GM18499 (cell line): Measurements from ENCODE around the gene NAXE.
"Not testable (repeated sequence)": the region's sequence is repeated elsewhere in the genome, so short reads cannot be mapped to it uniquely, and the experiment has no call there.

Experiments
- ATAC-seq: cut with Tn5 transposase; IDR thresholded peaks from one replicate; pipeline ENCODE4 v1.9.1; 2021; ENCODE audit warnings: moderate number of reproducible peaks; ENCODE audit not compliant: insufficient read depth, unreplicated experiment

NAXE gene

DNA sequence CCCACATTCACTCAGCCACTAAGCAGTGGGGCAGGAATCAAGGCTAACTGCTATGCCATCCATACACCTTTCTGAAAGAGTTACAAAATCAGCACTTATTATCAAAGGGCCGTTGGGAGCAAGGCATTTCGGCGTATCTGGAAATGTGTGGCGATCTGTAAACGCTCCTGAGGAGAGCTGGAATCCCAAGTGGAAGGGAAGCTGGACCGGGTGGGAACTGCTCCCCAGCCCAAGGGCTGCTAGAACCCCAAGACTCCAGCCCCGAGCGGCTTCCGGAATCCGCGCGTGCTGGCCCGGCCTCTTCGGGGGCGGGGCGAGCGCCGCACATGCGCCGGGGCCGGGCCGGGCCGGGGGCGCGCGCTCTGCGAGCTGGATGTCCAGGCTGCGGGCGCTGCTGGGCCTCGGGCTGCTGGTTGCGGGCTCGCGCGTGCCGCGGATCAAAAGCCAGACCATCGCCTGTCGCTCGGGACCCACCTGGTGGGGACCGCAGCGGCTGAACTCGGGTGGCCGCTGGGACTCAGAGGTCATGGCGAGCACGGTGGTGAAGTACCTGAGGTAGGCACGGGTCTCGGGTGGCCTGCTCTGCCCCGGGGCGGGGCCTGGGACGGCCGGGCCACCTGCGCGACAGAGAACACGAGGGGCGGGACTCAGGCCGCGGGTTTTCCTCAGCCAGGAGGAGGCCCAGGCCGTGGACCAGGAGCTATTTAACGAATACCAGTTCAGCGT is at the start of gene NAXE:
Gene NAXE (plus strand): TSS at position 345 of the 726 bp plus-strand sequence. CDS start 29 bp downstream, at position 374.
- no peak for ATAC-seq

DNA sequence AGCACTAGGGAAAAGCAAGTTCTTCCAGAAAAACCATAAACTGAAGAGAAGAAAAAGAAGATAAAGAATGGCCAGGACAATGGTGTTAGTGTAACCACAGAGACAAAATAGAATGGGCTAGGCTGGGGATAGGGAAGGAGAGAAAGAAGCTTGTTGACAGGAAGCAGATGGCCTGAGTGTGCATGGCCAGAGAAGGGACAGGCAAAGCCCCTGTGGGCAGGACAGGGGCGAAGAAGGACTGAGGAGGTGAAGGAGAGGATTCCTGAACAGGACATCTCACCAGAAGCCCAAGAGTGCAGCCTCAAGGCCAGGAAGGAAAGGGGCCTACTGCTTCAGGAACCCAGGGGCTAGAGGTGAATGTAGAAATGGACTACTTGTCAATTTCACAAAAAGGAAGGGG is 48.5 kb upstream of the NAXE start:
- ATAC-seq: no peak

DNA sequence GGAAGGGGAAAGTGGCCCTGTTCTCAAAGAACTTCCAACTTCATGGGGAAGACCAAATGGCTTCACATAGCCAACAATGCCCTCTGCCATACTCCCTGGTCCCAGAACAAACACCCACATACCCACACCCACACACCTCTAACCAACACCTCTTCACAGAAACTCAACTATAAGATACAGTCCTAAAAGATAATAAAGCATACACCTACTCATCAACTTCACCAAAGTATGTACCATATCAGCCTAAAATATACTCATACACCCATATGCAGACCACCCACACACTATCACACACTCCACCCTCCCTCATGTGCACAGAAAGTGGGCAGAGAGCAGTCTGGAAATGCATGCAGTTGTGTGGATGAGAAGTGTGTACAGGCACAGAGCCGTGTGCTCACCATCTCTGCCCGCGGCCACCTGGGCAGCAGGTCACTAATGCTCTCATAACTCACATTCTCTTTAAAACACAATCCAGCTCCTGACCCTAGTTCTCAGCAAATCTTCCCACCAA is 46.9 kb upstream of the NAXE start:
- no peak for ATAC-seq

DNA sequence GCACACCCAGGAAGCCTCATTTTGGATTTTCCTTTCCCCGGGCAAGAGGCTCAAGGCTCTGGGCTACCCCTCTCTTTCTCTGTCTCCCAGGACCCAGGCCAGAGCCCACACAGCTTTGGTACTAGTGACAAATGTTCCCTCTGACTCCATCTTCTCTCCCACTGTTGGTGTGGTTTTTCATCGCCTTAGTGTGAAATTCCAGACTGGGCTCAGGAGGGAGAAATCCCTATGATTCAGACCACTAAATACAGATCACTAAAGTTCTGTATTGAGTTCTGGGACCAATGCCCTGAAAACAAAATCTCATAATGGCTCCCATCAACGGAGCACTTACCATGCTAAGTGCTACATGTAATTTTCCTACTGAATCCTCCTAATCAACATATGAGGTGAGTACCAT is 45.3 kb upstream of the NAXE start:
- ATAC-seq: no peak

DNA sequence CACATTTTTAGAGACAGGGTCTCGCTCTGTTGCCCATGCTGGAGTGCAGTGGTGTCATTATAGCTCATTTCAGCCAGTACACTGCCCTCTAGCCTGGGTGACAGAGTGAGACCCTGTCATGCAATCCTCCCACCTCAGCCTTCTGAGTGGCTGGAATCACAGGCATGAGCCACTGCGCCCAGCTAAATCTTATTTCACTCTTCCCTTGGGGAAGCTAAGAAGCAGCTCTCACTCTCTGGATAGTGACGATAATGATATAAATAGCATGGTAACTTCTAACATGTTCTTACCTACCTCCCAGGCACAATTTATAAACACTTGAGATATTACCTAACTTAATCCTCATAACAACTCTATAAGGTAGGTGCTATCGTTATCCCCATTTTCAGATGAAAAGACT is 44.1 kb upstream of the NAXE start:
- no peak for ATAC-seq

DNA sequence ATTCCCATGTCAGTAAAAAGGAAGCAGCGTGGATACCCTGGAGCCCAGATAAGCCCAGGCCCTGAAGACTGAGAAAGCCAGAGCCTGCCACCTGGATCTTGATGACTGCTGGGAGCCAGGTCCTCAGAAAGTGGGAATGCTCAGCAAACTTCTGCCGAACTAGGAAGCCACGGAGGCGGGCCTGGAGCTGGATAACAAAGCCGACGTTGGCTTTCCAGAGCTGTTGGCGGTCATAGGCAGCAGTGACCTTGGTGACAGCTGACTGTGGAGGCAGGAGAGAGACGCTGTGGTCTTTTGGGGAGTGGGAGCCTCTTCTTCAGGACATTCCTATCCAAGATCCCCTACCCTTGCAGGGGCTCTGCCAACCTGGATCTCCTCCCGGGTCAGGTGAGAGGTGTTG is 43.6 kb upstream of the NAXE start:
- ATAC-seq: no peak

DNA sequence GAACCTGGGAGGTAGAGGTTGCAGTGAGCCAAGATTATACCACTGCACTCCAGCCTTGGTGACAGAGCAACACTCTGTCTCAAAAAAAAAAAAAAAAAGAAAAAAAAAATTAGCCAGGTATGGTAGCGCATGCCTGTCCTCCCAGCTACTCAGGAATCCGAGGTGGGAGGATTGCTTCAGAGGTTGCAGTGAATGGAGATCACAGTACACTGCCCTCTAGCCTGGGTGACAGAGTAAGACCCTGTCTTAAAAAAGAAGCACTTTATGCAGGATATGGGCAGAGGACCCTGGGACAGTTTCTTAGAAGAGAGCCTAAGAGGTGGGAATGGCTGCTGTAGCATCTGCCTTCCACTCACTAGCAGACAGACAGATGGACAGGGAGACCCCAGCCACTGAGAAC is 42.2 kb upstream of the NAXE start:
- no peak for ATAC-seq

DNA sequence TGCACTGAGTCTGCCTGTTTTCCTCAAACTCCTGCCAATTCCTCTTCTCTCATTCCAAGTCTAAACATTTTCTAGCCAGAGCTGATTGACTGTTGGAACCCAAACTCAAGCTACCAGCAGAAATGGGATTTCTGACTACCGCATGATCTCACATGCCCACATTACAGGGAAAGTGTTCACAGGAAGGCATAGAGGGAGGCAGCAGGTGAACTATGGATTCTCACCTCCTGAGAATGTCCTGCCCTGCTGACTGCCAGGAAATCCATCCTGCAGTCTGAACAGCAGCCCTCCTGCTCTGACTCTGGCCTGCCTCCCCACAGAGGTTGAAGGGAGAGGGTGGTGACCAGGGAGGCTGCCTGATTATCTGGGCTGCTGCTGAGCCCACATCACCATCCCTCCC is 41.7 kb upstream of the NAXE start:
- ATAC-seq: no peak

DNA sequence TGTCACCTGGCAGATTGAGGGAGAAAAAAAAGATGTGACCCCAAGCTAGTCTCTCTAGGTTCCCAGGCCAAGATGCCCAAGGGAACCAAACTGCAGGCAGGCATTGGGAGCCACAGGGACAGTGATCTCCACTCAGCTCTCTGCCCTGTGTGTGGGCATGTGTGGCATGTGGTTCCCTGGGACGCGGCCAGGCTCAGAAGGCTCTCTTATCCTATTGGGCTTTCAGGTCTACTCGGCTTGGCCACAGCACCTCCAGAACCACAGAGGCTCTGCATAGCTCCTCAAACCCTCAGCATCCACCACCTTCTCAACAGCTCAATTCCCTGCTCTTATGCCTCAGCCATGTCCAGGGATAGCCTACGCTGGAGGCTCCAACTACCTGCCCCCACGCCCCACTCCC is 41.2 kb upstream of the NAXE start:
- ATAC-seq: no peak

DNA sequence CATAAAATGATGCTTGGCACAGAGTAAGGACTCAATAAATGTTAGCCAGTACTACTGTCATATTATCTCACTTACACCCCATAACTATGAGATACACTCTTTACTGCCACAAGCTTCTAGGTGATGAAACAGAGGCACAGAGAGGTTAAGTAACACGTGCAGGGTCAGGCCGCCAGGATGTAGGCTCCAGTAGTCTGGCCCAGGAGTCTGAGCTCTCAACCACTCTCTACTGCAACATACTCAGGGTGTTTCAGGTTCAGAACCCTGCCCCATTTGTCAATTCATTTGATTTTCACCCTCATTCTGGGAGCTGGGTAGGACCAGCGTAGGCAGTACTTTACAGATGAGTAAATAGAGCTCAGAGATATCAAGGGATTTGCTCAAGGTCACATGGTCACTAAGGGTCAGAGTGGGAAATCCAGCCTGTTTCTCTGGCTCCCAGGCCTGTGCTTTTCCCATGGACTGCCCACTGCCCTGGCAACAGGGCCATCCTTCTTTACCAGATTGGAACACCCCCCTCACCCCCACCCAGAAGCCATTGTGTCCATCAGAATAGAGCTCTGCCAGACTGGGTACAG is 40.4 kb upstream of the NAXE start:
- ATAC-seq: no peak

DNA sequence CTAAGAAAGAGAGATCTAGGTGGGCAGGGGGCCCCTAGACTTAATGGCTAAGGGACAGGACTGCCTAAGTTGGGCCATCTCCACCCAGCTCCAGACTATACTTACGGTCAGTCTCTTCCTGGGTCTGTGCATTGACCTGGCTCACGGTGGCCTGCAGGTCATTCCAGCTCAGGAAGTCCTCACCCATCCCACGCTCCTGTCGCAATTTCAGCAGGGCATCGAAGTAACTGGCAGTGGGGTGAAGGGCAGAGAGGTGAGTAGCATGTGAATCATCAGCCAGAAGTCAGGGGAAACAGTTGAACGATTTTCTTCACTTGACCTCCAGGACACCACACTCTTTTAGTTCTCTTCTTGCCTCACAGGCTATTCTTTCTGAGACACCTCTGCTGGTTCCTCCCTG is 39.7 kb upstream of the NAXE start:
- no peak for ATAC-seq

DNA sequence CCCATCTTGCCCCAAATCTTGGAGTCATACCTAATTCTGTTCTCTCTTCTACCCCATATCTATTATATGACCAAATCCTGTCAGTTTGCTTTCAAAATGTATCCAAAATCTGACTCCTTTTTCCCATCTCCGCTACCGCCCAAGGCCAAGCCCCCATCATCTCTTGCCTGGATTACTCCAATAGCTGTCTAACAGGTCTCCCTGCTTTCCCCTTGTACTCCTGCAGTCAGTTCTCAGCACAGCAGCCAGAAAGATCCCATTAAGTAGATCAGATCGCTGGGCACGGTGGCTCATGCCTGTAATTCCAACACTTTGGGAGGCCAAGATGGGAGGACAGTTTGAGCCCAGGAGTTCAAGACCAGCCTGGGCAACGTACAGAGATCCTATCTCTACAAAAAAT is 39.1 kb upstream of the NAXE start:
- ATAC-seq: no peak

DNA sequence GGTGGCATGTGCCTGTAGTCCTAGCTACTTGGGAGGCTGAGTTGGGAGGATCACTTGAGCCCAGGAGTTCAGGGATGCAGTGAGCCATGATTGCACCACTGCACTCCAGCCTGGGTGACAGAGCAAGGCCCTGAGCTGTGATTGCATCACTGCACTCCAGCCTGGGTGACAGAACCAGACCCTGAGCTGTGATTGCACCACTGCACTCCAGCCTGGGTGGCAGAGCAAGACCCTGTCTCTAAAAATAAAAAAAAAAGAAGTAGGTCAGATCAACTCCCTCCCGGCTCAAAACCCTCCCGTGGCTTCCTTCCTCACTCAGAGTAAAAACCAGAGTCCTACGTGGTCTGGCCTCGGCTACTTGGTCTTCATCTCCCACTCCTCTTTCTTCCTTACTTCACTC is 38.6 kb upstream of the NAXE start:
- ATAC-seq: not testable (repeated sequence)

DNA sequence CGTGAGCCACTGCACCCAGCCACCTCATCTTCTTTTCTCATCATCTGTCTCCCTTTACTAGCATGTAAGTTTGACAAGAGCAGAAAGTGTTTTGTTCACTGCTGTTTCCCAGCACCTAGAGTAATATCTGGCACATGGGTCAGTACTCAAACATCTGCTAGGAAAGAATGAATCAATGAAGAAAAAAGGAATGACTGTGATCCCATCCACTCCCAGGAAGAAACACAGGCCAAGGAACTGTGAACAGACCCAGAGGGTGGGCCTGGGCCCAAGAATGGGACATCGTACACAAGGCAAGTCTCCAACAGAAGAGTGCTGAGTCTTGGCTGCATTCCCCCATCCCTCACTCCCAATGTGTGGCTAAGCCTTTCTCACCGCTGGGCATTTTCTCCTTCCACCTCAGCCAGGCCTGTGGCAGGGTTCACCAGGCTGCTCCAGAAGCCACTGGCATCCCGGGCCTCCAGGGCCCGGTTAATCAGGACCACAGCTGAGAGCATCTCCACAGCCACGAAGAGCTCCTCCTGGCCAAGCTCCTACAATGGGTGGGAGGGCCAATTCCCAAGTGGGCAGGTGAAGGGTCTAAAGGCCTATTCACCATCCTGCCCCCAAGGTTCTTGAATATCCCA is 37.6 kb upstream of the NAXE start:
- no peak for ATAC-seq

DNA sequence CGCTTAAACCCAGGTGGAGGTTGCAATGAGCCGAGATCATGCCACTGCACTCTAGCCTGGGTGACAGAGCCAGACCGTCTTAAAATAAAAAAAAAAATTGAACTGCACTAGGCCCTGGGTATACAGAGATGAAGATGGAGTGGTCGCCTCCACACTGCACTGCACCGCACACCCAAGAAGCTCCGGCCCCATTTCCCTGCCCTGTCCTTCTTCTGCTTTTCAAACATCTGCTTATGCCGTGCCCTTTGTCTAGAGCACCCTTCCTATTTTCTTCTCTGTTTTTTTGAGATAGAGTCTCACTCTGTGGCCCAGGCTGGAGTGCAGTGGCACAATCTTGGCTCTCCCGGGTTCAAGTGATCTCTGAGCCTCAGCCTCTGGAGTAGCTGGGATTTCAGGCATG is 36.6 kb upstream of the NAXE start:
- no peak for ATAC-seq

DNA sequence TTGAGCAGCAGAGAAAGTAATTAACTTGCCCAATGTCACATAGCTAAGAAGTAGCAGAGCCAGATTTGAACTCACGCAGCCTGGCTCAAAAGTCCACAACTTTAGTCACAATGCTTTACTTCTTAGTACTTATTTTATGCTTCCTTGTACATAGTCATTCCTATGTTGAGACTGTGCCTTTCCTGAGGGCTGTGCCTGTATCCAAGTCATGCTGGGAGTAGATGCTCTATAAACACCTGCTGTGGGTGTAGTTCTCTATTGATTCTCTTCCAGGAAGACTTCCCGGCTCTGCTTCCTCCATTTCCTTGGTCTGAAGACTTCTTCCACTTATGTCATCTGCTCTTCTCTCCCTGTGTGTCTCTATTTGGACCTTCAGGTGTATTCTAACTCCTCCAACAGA is 35.9 kb upstream of the NAXE start:
- ATAC-seq: no peak

DNA sequence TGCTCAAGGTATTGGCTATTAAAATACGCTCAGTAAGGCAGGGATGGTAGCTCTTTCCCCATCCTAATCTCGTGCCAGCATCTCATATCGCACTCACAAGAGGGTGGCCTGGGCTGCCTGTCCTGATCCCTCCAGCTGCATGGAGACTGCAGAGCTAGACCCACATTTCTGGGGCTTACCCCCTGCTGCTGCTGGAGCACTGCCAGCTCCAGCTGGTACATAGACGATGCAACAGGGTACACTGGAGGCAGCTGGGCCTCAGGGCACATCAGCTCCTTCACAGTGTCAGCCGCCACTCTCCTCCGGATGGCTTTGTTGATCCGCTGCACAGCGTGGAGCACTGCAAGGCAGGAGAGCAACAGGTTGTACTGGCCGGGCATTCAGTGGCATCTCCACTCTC is 35.2 kb upstream of the NAXE start:
- no peak for ATAC-seq

DNA sequence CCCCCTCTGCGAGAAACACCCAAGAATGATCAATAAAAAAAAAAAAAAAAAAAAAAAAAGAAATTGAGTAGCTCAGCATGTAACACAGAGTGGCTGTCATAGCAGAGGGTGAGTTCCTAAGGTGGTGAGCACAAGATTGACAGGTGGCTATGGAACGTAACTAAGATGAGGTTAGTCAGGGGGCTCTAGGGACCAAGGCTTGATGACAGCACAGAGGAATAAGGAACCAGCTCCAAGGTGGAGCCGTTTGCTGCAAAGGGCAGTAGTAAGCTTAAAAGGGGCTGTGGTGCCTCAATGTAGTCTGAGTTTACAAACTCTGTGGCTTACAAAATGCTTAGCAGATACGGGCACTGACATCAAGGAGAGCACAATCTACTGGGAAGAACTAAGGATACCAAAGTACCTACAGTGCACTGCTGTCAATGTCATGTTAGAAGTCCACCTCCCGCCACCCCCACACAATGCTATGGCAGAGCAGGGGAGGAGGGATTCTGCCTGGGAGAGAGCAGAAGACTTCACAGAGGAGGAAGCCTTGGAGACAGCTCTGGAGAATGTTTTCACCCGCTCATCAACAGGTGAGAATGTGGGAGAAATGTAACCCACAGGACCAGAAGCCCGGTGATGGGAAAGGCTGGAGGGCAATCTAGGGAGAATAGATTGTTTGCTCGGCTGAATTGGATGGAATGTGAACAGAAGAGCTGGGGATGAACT is 32.3 kb upstream of the NAXE start:
- no peak for ATAC-seq

DNA sequence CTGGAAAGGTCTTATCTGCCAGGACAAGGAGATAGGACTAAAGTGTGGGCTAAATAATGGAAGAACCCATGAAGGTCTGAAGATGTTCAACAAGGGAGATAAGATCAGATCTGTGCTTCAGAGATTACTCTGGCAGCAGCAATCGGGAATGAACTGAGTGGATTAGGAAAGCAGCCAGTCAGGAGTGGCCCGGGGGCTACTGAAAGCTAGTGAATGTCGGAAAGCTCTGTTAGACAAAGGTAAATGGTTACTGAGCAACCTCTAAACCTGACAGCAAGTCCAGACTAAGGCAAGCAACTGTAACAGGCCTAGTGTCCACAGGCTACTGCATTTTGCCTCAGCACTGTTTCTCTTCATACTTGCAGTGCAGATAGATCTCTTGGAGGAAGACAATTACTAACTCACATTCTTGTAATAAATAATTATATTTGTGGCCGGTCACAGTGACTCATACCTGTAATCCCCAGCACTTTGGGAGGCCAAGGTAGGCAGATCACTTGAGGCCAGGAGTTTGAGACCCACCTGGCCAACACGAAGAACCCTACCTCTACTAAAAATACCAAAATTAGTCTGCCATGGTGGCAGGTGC is 31.7 kb upstream of the NAXE start:
- no peak for ATAC-seq

DNA sequence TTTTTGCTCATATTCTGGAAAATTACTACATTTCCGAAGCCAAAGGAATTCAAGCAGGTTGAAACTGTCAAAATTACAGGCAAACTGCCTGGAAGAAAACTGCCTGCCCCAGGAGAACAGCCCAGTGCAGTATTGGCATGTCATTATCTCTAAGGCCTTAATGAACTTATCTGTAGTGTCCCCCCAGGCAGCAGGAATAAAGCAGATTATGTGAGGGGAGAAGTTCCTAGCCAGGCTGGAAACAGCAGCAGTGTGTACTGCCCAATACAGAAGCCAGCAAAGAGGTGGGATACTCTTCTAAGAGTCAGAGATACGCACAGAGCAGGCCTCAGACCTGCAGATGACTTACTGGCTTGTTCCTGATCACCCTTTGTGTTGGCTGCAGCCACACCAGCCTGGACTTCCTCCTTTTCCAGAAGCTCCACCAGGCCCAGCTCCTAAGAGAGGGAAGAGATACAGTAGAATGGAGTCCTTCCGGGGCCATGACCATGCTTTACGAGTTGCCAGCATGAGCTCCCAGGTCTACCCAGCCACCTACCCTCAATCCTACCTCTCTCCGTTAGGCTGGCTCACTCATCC is 30.9 kb upstream of the NAXE start:
- ATAC-seq: no peak
